Heart left ventricle (tissue), 16 donors: ENCODE results near the gene FGF14. TPM values are rescaled to one million over a fixed set of nuclear protein-coding genes. Genes with fewer than 3 reads are reported as not detected.
A peak's percentile ranks its signal among the peaks of the same experiment; 100 is the strongest.

Experiments used
- ATAC-seq, 4 donors: fragments of 200-7000 bp; cut with Tn5 transposase; one replicate each; pipeline ENCODE4 v1.9.1; 2020 to 2022; ENCODE audit warnings: moderate library complexity in 4 of 4, mild to moderate bottlenecking in 3 of 4, moderate number of reproducible peaks in 1 of 4
- DNase-seq, 5 donors: peaks; one replicate each; pipeline ENCODE4 v3.0.0-alpha.2; 2020
- H3K27ac ChIP-seq, 12 donors: fragments of 200-600 bp; sonication (generic) in 4 of 12; one replicate each; pipeline versions ENCODE4 v1.5.0 to v1.8.0; 2016 to 2022; ENCODE audit warnings: mild to moderate bottlenecking in 2 of 12
- H3K27me3 ChIP-seq, 9 donors: fragments of 200-600 bp; sonication (generic) in 2 of 9; one replicate each; pipeline versions ENCODE4 v1.5.1 to v1.8.0; 2016 to 2022; ENCODE audit warnings: mild to moderate bottlenecking in 3 of 9
- H3K36me3 ChIP-seq, 9 donors: fragments of 200-600 bp; sonication (generic) in 2 of 9; one replicate each; pipeline versions ENCODE4 v1.5.0 to v1.8.0; 2018 to 2022; ENCODE audit warnings: mild to moderate bottlenecking in 2 of 9
- H3K4me1 ChIP-seq, 12 donors: fragments of 200-600 bp; sonication (generic) in 4 of 12; one replicate each; pipeline versions ENCODE4 v1.5.0 to v1.8.0; 2016 to 2022; ENCODE audit warnings: mild to moderate bottlenecking in 3 of 12
- H3K4me3 ChIP-seq, 12 donors: fragments of 200-600 bp; sonication (generic) in 4 of 12; one replicate each; pipeline versions ENCODE4 v1.5.0 to v1.8.0; 2017 to 2022; ENCODE audit warnings: mild to moderate bottlenecking in 9 of 12, moderate library complexity in 4 of 12
- H3K9me3 ChIP-seq, 12 donors: fragments of 200-600 bp; sonication (generic) in 4 of 12; one replicate each; pipeline versions ENCODE4 v1.5.0 to v1.8.0; 2016 to 2022; ENCODE audit warnings: mild to moderate bottlenecking in 1 of 12
- POLR2A ChIP-seq, 2 donors: fragments of 450-650 bp; IDR thresholded peaks; one replicate each; pipeline ENCODE4 v1.6.1; 2017; ENCODE audit warnings: antibody characterized with exemption in 2 of 2, mild to moderate bottlenecking in 2 of 2, moderate library complexity in 2 of 2
- WGBS, 4 donors: extraction: QIAGEN DNeasy Blood & Tissue Kit in 2 of 4; methylation state at CpG; one replicate each; pipeline versions ENCODE4 v1.1.5 to v1.1.7; 2013 to 2018; 5-methylcytosine and 5-hydroxymethylcytosine counted together
- intact Hi-C, 10 donors: fragments of 100-400 bp; cut with DNase I; formaldehyde crosslinking; loops; one replicate each; pipeline versions ENCODE4 v1.11.1 to v1.14.2; 2022
- polyA plus RNA-seq, 2 donors: library from polyadenylated mRNA; stranded (reverse); fragments of 200-250 nt; gene quantifications; one replicate each; pipeline ENCODE4 v1.2.3, GENCODE V29; 2013
- total RNA-seq, 9 donors: library from RNA; depleted of rRNA in 2 of 9; stranded (reverse); fragments of >200 nt in 2 of 9; fragmentation: NEBNext Ultra II Directional in 3 of 9; extraction: Animal tissue kit (Norgen Biotek cat#: 25700) in 3 of 9; gene quantifications; one replicate each; pipeline versions ENCODE4 v1.1.0 to v1.2.4, GENCODE V29; 2016 to 2023
- TF ChIP-seq, protein P1 (sequence below), 12 donors: fragments of 200-600 bp; sonication (generic) in 4 of 12; IDR thresholded peaks; one replicate each; pipeline versions ENCODE4 v1.5.0 to v1.8.0; 2018 to 2022; ENCODE audit warnings: antibody characterized with exemption in 12 of 12, mild to moderate bottlenecking in 5 of 12
- donor health status: ischemic (EF 13 %, LVEDD 7.1; RV severe dilation, severe dysfunction).
- donor health status: healthy with polysubstance abuse.
- donor health status: DM: no; HTN: yes; CAD: no.
- donor health status: DM: no; HTN: no; CAD: no.
- donor health status: ischemic (EF 25% LVEDD 6.9; RV normal size, moderate dysfunction).
- donor health status: ischemic (EF 25% LVEDD 5.7; RV mildly dilated, moderate dysfunction).
- donor health status: healthy.
- donor health status: DM: yes; HTN: yes; CAD: no.
- donor health status: ischemic (EF 35%, LVEDD 5.7; RV mildly dilated, moderate dysfunction).
- donor health status: nonischemic (EF 11% LVEDD 7.7; RV severe dilation, severe dysfunction).
- donor health status: DM: yes; HTN: yes; CAD: no.
- donor health status: PGD.
- donor health status: ischemic (EF 29% LVEDD 5.4; RV normal size, mild dysfunction).
- donor health status: nonischemic (EF 23%, LVEDD 6.1; RV moderate dilation, normal function).

FGF14 gene
- total and polyA plus RNA-seq, 11 donors = 0.14 to 6.3 (median 3.9) TPM

DNA sequence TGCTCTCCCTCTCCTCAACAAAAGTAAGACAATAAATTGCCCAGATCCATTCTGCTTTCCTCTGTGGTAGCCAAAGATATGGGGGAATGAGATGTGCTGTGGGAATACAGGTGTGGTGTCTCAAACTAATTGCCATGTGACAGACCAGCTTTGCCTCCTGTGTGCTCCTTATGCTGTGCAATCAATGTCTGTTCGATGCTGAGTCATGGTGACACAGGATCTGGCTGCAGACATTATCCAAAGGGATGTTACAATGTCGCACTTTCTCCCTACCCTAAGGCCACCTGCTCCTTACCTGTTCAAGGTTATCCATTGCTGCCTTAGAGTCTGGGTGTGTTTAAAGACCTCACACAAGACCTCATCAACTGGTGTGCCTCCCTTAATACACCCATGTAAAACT is 32.5 kb downstream of the FGF14 start:
- no peak for DNase-seq
- 72 to 73% (median 73%) methylated on average over 2 of the region's 2 CpGs for WGBS, 4 donors
- Histone ChIP-seq H3K9me3 (no peaks in the 10 kb centered on the region), H3K27ac (no peak overlapping the region), H3K4me3 (no peak overlapping the region), H3K27me3 (peaks cover 0 to 4% (median 0%) of the 10 kb centered on the region in 9 donors), H3K36me3 (no peaks in the 10 kb centered on the region), H3K4me1 (peaks cover 0 to 4% (median 0%) of the 10 kb centered on the region in 12 donors)
- intact Hi-C loops = no loop called here
- no peak for TF ChIP-seq POLR2A (IDR thresholded peaks at IDR 0.05)
- TF ChIP-seq, protein P1, sequence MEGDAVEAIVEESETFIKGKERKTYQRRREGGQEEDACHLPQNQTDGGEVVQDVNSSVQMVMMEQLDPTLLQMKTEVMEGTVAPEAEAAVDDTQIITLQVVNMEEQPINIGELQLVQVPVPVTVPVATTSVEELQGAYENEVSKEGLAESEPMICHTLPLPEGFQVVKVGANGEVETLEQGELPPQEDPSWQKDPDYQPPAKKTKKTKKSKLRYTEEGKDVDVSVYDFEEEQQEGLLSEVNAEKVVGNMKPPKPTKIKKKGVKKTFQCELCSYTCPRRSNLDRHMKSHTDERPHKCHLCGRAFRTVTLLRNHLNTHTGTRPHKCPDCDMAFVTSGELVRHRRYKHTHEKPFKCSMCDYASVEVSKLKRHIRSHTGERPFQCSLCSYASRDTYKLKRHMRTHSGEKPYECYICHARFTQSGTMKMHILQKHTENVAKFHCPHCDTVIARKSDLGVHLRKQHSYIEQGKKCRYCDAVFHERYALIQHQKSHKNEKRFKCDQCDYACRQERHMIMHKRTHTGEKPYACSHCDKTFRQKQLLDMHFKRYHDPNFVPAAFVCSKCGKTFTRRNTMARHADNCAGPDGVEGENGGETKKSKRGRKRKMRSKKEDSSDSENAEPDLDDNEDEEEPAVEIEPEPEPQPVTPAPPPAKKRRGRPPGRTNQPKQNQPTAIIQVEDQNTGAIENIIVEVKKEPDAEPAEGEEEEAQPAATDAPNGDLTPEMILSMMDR (IDR thresholded peaks at IDR 0.05) = no peak
- no peak for ATAC-seq

DNA sequence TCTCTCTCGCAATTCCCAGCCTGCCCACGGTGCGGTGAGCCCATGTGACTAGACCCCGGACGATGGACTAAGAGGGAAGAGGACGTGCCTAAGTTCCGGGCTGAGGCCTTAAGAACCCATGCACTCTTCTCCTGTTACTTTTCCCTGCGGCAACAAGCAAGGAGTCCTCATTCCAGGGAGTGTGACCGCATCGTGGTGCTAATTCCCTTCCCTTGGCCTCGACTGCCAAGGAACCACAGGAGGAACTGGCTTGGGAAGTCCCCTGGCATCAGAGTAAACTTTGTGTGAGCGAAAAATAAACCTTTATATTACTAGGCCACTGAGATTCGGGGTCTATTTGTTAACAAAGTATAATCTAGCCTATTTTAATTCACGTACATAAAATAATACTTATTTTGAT is 34.0 kb downstream of the FGF14 start:
- 87 to 90% (median 88%) methylated on average over 11 to 14 of the region's 14 CpGs for WGBS, 4 donors
- Histone ChIP-seq H3K4me1 (peaks cover 0 to 4% (median 0%) of the 10 kb centered on the region in 12 donors), H3K27me3 (peaks cover 0 to 4% (median 0%) of the 10 kb centered on the region in 9 donors), H3K4me3 (no peak overlapping the region), H3K9me3 (no peaks in the 10 kb centered on the region), H3K36me3 (no peaks in the 10 kb centered on the region), H3K27ac (no peak overlapping the region)
- TF ChIP-seq, protein P1 (IDR thresholded peaks at IDR 0.05) = no peak
- TF ChIP-seq POLR2A (IDR thresholded peaks at IDR 0.05) = no peak
- intact Hi-C loops = no loop called here
- DNase-seq (peak in 1 of 5 donors; percentile 42), ATAC-seq (no peak)

DNA sequence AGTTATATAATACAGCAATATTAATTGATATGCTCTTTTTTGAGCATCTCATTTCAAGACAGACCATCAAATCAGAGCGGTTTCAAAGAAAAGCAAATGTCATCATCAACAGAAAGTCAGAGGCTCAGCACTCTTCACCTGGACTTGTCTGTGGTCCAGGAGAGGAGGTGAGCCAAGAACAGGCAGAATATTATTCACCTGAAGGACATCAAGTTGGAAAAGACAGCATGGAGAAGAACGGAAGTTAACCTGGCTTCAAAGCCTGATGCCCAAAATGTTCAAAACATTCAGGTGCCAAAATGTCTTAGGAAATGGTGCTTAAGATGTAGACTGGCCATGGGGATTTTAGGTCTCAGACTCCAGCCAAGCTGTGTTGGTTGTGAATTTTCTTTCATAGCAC is 40.7 kb downstream of the FGF14 start:
- no peak for TF ChIP-seq POLR2A (IDR thresholded peaks at IDR 0.05)
- TF ChIP-seq, protein P1 (IDR thresholded peaks at IDR 0.05) = no peak
- H3K27ac ChIP-seq = no peak overlapping the region
- WGBS, 4 donors = 88 to 98% (median 93%) methylated on average over 2 of the region's 2 CpGs
- no peaks in the 10 kb centered on the region for H3K9me3 ChIP-seq
- ATAC-seq (no peak), DNase-seq (no peak)
- no peaks in the 10 kb centered on the region for H3K36me3 ChIP-seq
- no peaks in the 10 kb centered on the region for H3K4me1 ChIP-seq
- H3K4me3 ChIP-seq = no peak overlapping the region
- peaks cover 0 to 4% (median 0%) of the 10 kb centered on the region in 9 donors for H3K27me3 ChIP-seq
- intact Hi-C loops = no loop called here

DNA sequence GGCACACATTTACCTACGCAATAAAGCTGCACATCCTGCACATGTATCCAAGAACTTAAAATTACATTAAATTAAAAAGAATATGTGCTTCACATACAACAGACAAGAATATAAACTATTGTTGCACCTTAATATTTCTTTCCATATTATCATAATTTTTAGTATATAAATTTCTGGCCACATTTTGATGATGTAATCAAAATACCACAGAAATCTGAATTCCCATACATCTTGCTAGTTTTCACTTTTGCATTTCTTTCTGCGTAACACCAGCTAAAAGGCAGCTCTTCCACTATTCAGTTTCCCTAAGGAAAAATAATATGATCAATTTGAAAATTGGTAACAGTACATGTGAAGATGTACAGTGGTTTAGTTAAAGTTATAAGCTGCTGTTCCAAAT is 42.6 kb downstream of the FGF14 start:
- intact Hi-C loops = no loop called here
- no peak for TF ChIP-seq POLR2A (IDR thresholded peaks at IDR 0.05)
- TF ChIP-seq, protein P1 (IDR thresholded peaks at IDR 0.05) = no peak
- no peak overlapping the region for H3K27ac ChIP-seq
- H3K36me3 ChIP-seq = no peaks in the 10 kb centered on the region
- no peaks in the 10 kb centered on the region for H3K27me3 ChIP-seq
- WGBS, 4 donors = 90 to 93% (median 91%) methylated on average over 2 of the region's 2 CpGs
- DNase-seq = no peak
- ATAC-seq = no peak
- H3K9me3 ChIP-seq = no peaks in the 10 kb centered on the region
- no peaks in the 10 kb centered on the region for H3K4me1 ChIP-seq
- no peak overlapping the region for H3K4me3 ChIP-seq
